Articular chondrocyte of knee joint (primary cell): ENCODE results near the gene LCE7A. TPM values are rescaled to one million over a fixed set of nuclear protein-coding genes. Genes with fewer than 3 reads are reported as not detected.

Experiments
- total RNA-seq: library from RNA; depleted of rRNA; stranded (reverse); fragments of >200 nt; gene quantifications from 2 replicates; pipeline ENCODE4 v1.2.3, GENCODE V29; 2012

Gene LCE7A
- total RNA-seq = not detected in 2 replicates

GRCh38 chr1:152859696-152860095 is at the start of gene LCE7A:
Gene LCE7A, plus strand, starts transcription at chr1:152859996. Its CDS starts 702 bp downstream, at chr1:152860698.

GRCh38 chr1:152811671-152812070 is 48.1 kb upstream of the LCE7A start, which contains the start of gene LCE1B:
Gene LCE1B, plus strand, starts transcription at chr1:152811971. Its CDS starts 476 bp downstream, at chr1:152812447.

GRCh38 chr1:152827173-152827572 is 32.6 kb upstream of the LCE7A start, which contains the start of gene LCE1A:
Gene LCE1A, plus strand, starts transcription at chr1:152827473. Its CDS starts 0 bp downstream, at chr1:152827473.

GRCh38 chr1:152842556-152842955 is 17.2 kb upstream of the LCE7A start, which contains the start of gene LCE6A:
Gene LCE6A, plus strand, starts transcription at chr1:152842856. Its CDS starts 665 bp downstream, at chr1:152843521.

GRCh38 chr1:152878042-152878441 is 18.2 kb downstream of the LCE7A start, which contains the start of gene SMCP:
Gene SMCP, plus strand, starts transcription at chr1:152878322. Its CDS starts 6,101 bp downstream, at chr1:152884423.

GRCh38 chr1:152907686-152908601 is 48.1 kb downstream of the LCE7A start, which contains the start of gene IVL:
Gene IVL, plus strand, starts transcription at chr1:152908546. Its CDS starts 1,252 bp downstream, at chr1:152909798.

Other genes starting within 250 kb of the LCE7A start
- not detected in 2 replicates for gene LCE3B, start 246.2 kb upstream of the LCE7A start, total RNA-seq
- not detected in 2 replicates for gene LCE3A, start 236.9 kb upstream of the LCE7A start, total RNA-seq
- gene LCE2D, start 196.6 kb upstream of the LCE7A start, total RNA-seq = not detected in 2 replicates
- gene LCE2C, start 184.7 kb upstream of the LCE7A start, total RNA-seq = not detected in 2 replicates
- gene LCE2B, start 173.9 kb upstream of the LCE7A start, total RNA-seq = not detected in 2 replicates
- gene LCE2A, start 161.7 kb upstream of the LCE7A start, total RNA-seq = not detected in 2 replicates
- gene LCE4A, start 151.8 kb upstream of the LCE7A start, total RNA-seq = not detected in 2 replicates
- gene KPRP, start 102.0 kb upstream of the LCE7A start, total RNA-seq = not detected in 2 replicates
- gene LCE1F, start 84.9 kb upstream of the LCE7A start, total RNA-seq = not detected in 2 replicates
- not detected in 2 replicates for gene LCE1E, start 73.7 kb upstream of the LCE7A start, total RNA-seq
- gene LCE1D, start 63.3 kb upstream of the LCE7A start, total RNA-seq = not detected in 2 replicates
- gene LCE1C, start 53.3 kb upstream of the LCE7A start, total RNA-seq = not detected in 2 replicates
- gene LCE1B, start 48.0 kb upstream of the LCE7A start, total RNA-seq = not detected in 2 replicates
- not detected in 2 replicates for gene LCE1A, start 32.5 kb upstream of the LCE7A start, total RNA-seq
- gene LCE6A, start 17.1 kb upstream of the LCE7A start, total RNA-seq = not detected in 2 replicates
- gene SMCP, start 18.3 kb downstream of the LCE7A start, total RNA-seq = not detected in 2 replicates
- 0.11 TPM in 1 of 2 replicates, not detected in the other for gene IVL, start 48.5 kb downstream of the LCE7A start, total RNA-seq
- not detected in 2 replicates for gene SPRR5, start 87.2 kb downstream of the LCE7A start, total RNA-seq
- gene SPRR4, start 110.7 kb downstream of the LCE7A start, total RNA-seq = not detected in 2 replicates
- not detected in 2 replicates for gene SPRR1A, start 124.1 kb downstream of the LCE7A start, total RNA-seq
- not detected in 2 replicates for gene SPRR3, start 141.8 kb downstream of the LCE7A start, total RNA-seq
- not detected in 2 replicates for gene SPRR1B, start 171.2 kb downstream of the LCE7A start, total RNA-seq
- gene SPRR2D, start 181.1 kb downstream of the LCE7A start, total RNA-seq = not detected in 2 replicates
- not detected in 2 replicates for gene SPRR2A, start 197.5 kb downstream of the LCE7A start, total RNA-seq
- not detected in 2 replicates for gene SPRR2B, start 211.6 kb downstream of the LCE7A start, total RNA-seq
- not detected in 2 replicates for gene SPRR2E, start 234.5 kb downstream of the LCE7A start, total RNA-seq